B cell (primary cell): ENCODE data around the gene GTF3C4. TPM values are rescaled to one million over a fixed set of nuclear protein-coding genes. Genes with fewer than 3 reads are reported as not detected.
A peak's percentile ranks its signal among the peaks of the same experiment; 100 is the strongest.

ENCODE experiments used
- ATAC-seq: fragments of 200-7000 bp; cut with Tn5 transposase; one replicate; pipeline ENCODE4 v1.10.0; 2021; ENCODE audit warnings: low read depth, mild to moderate bottlenecking, moderate number of reproducible peaks, moderate library complexity
- CTCF ChIA-PET: fragments of 350-600 bp; sonication (Branson Sonifier 250); formaldehyde crosslinking; loops from one replicate; lab custom pipeline; 2021; ENCODE audit warnings: antibody characterized with exemption, inconsistent platforms; lab: Charles Lee
- POLR2A ChIA-PET: fragments of 350-600 bp; sonication (Branson Sonifier 250); formaldehyde crosslinking; loops from one replicate; lab custom pipeline; 2021; ENCODE audit warnings: antibody characterized with exemption; lab: Charles Lee
- DNase-seq: peaks from one replicate; pipeline ENCODE4 v3.0.0; 2013
- H2AFZ ChIP-seq: 2 replicates; pipeline ENCODE4 v1.6.1; 2012; ENCODE audit warnings: mild to moderate bottlenecking, low read depth, low read length; ENCODE audit not compliant: insufficient read depth, poor library complexity, severe bottlenecking
- H3K27ac ChIP-seq, 2 donors: 1 replicate in 1 of 2; 2 replicates in 1 of 2; pipeline ENCODE4 v1.5.1; 2012 to 2013; ENCODE audit warnings: low read length in 2 of 2, mild to moderate bottlenecking in 2 of 2, moderate library complexity in 1 of 2
- H3K27me3 ChIP-seq, 4 experiments: fragments of 200-600 bp in 1 of 4; sonication (generic) in 1 of 4; replicated peaks in 1 of 4; 1 replicate in 2 of 4; 2 replicates in 2 of 4; pipeline versions ENCODE4 v1.6.1 to v1.7.0; 2013 to 2016; ENCODE audit warnings: low read length in 3 of 4, mild to moderate bottlenecking in 2 of 4, mixed read lengths in 1 of 4, moderate library complexity in 1 of 4; ENCODE audit not compliant: insufficient read depth in 4 of 4, control insufficient read depth in 3 of 4; ENCODE audit errors: control extremely low read depth in 1 of 4
- H3K36me3 ChIP-seq, 2 experiments: replicated peaks in 1 of 2; 1 replicate in 1 of 2; 2 replicates in 1 of 2; pipeline versions ENCODE4 v1.6.1 to v1.7.1; 2013; ENCODE audit warnings: low read length in 1 of 2; ENCODE audit not compliant: insufficient read depth in 2 of 2, control insufficient read depth in 1 of 2; ENCODE audit errors: control extremely low read depth in 1 of 2, extremely low read depth in 1 of 2
- H3K4me1 ChIP-seq, 2 donors: fragments of 200-600 bp in 1 of 2; sonication (generic) in 1 of 2; 1 replicate in 1 of 2; 2 replicates in 1 of 2; pipeline versions ENCODE4 v1.5.1 to v1.6.1; 2013 to 2017; ENCODE audit warnings: low read length in 2 of 2; ENCODE audit not compliant: control insufficient read depth in 2 of 2, insufficient read depth in 2 of 2
- H3K4me2 ChIP-seq: replicated peaks from 2 replicates; pipeline ENCODE3; 2012; ENCODE audit warnings: mild to moderate bottlenecking, low read depth, low read length; ENCODE audit not compliant: poor library complexity, severe bottlenecking
- H3K4me3 ChIP-seq, 5 experiments: fragments of 200-600 bp in 1 of 5; sonication (generic) in 1 of 5; 1 replicate in 3 of 5; 2 replicates in 2 of 5; pipeline versions ENCODE4 v1.5.1 to v1.7.0; 2011 to 2016; ENCODE audit warnings: low read length in 4 of 5, mild to moderate bottlenecking in 4 of 5, low read depth in 2 of 5, control low read depth in 1 of 5, moderate library complexity in 1 of 5; ENCODE audit not compliant: insufficient read depth in 1 of 5; ENCODE audit errors: control extremely low read depth in 1 of 5, extremely low read depth in 1 of 5
- H3K79me2 ChIP-seq: fragments of 200-600 bp; sonication (generic); one replicate; pipeline ENCODE4 v1.6.0; 2016; ENCODE audit warnings: low read length; ENCODE audit not compliant: control insufficient read depth, insufficient read depth
- H3K9ac ChIP-seq: fragments of 200-600 bp; sonication (generic); 2 replicates; pipeline ENCODE4 v1.6.1; 2017; ENCODE audit warnings: mild to moderate bottlenecking, low read length, moderate library complexity
- H3K9me3 ChIP-seq, 3 donors: one replicate each; pipeline versions ENCODE4 v1.6.1 to v1.7.1; 2013; ENCODE audit warnings: low read length in 2 of 3; ENCODE audit not compliant: control insufficient read depth in 2 of 3, insufficient read depth in 1 of 3; ENCODE audit errors: control extremely low read depth in 1 of 3
- H4K20me1 ChIP-seq: 2 replicates; pipeline ENCODE4 v1.6.0; 2012; ENCODE audit warnings: mild to moderate bottlenecking, low read length; ENCODE audit not compliant: insufficient read depth, control insufficient read depth, poor library complexity, severe bottlenecking
- H3K27ac Mint-ChIP-seq: one replicate; pipeline ENCODE4 v1.8.0; 2021; ENCODE audit warnings: mixed read lengths
- H3K27me3 Mint-ChIP-seq: one replicate; pipeline ENCODE4 v1.8.0; 2021; ENCODE audit warnings: mixed read lengths
- H3K4me1 Mint-ChIP-seq: one replicate; pipeline ENCODE4 v1.8.0; 2021; ENCODE audit warnings: mixed read lengths
- H3K4me3 Mint-ChIP-seq: one replicate; pipeline ENCODE4 v1.8.0; 2021; ENCODE audit warnings: mixed read lengths
- H3K9me3 Mint-ChIP-seq: one replicate; pipeline ENCODE4 v1.8.0; 2022; ENCODE audit warnings: mixed read lengths; ENCODE audit not compliant: insufficient read depth
- EZH2 ChIP-seq: IDR thresholded peaks from 2 replicates; pipeline ENCODE4 v1.6.1; 2012; ENCODE audit warnings: borderline replicate concordance, low read depth, mild to moderate bottlenecking, moderate library complexity, low read length; ENCODE audit not compliant: insufficient read depth, poor library complexity, severe bottlenecking
- WGBS: methylation state at CpG from one replicate; pipeline ENCODE4 v1.1.5; 2013; ENCODE audit warnings: missing lambda C conversion rate; ENCODE audit not compliant: insufficient coverage; 5-methylcytosine and 5-hydroxymethylcytosine counted together
- intact Hi-C: fragments of 100-400 bp; cut with micrococcal nuclease; formaldehyde crosslinking; loops from one replicate; pipeline ENCODE4 v1.10.0; 2022
- polyA plus RNA-seq: library from polyadenylated mRNA; depleted of rRNA; stranded (reverse); fragments of >200 nt; gene quantifications from 2 replicates; pipeline ENCODE4 v1.2.3, GENCODE V29; 2012
- total RNA-seq, 2 donors: library from RNA; stranded (reverse); fragments of 120-200 nt in 1 of 2; gene quantifications; 1 replicate in 1 of 2; 2 replicates in 1 of 2; pipeline versions ENCODE4 v1.2.3 to v1.2.4, GENCODE V29; 2013 to 2022
- TF ChIP-seq, protein P1 (sequence below): fragments of 200-600 bp; IDR thresholded peaks from one replicate; pipeline ENCODE4 v1.8.0; 2022; ENCODE audit warnings: antibody characterized with exemption, mild to moderate bottlenecking

Gene GTF3C4
- total and polyA plus RNA-seq, 2 donors (not counting 1 experiment from before 2014, with no cell fraction given) = 1.5 to 17.0 TPM

DNA sequence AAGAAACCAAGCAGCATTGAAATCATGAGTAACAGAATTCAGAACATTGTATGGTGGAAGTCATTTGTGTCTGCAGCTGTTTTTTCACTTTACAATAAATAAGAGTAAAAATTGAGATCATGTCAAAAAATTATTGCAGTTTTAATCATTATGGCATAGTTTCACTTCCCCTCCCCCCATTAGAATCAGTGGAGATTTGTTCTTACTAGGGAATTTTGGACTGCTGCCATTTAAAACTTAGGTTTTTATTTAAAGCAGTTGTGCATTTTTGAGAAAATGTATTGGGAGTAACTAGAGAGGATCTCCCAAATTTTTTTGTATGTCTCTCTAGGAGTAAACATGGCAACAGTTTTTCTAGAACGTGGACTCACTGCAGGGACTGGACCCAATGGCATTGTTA lies 20.4 kb downstream of the GTF3C4 start:
- H3K4me2 ChIP-seq = no peak overlapping the region
- TF ChIP-seq EZH2 = no peak
- TF ChIP-seq, protein P1, sequence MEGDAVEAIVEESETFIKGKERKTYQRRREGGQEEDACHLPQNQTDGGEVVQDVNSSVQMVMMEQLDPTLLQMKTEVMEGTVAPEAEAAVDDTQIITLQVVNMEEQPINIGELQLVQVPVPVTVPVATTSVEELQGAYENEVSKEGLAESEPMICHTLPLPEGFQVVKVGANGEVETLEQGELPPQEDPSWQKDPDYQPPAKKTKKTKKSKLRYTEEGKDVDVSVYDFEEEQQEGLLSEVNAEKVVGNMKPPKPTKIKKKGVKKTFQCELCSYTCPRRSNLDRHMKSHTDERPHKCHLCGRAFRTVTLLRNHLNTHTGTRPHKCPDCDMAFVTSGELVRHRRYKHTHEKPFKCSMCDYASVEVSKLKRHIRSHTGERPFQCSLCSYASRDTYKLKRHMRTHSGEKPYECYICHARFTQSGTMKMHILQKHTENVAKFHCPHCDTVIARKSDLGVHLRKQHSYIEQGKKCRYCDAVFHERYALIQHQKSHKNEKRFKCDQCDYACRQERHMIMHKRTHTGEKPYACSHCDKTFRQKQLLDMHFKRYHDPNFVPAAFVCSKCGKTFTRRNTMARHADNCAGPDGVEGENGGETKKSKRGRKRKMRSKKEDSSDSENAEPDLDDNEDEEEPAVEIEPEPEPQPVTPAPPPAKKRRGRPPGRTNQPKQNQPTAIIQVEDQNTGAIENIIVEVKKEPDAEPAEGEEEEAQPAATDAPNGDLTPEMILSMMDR = no peak
- H3K9me3 ChIP-seq = no peaks in the 10 kb centered on the region
- POLR2A ChIA-PET = no interaction called here
- Mint-ChIP-seq H3K4me3 (no peak overlapping the region), H3K27ac (no peak overlapping the region), H3K27me3 (no peaks in the 10 kb centered on the region), H3K4me1 (no peaks in the 10 kb centered on the region), H3K9me3 (no peaks in the 10 kb centered on the region)
- H3K27ac ChIP-seq = no peak overlapping the region
- H3K36me3 ChIP-seq = peaks cover 13 to 47% of the 10 kb centered on the region in 2 experiments
- H3K27me3 ChIP-seq = no peaks in the 10 kb centered on the region
- H2AFZ ChIP-seq = no peak overlapping the region
- intact Hi-C loops = no loop called here
- no peak overlapping the region for H3K4me3 ChIP-seq
- WGBS = no CpG with 5 or more reads among the region's 1 CpG
- DNase-seq (no peak), ATAC-seq (no peak)
- H3K79me2 ChIP-seq = no peaks in the 10 kb centered on the region
- H3K4me1 ChIP-seq = no peaks in the 10 kb centered on the region
- peaks cover 5% of the 10 kb centered on the region for H4K20me1 ChIP-seq
- CTCF ChIA-PET = no interaction called here
- no peak overlapping the region for H3K9ac ChIP-seq

DNA sequence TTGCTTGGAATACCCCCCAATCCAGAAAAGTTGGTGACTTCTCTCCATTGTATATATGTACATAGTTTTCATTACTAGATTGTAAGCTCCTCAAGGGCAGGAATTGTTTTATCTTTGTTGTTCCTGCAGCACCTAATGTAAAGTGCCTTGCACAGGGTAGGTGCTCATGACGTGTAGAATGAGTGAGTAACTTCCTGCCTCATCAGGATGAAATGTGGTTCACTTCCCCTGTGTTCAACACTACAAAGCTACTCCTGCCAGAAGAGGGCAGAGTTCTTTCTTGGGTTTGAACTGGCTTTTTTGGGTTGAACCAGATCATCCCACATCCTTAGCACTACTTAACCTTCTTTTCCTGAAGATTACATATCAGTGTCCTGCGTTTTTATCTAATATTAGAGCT lies 23.9 kb downstream of the GTF3C4 start:
- intact Hi-C loops = loop anchor here (1.0 kb wide), 1 partner anchor 106 kb away; no protein-coding TSS in a partner anchor
- ATAC-seq = no peak
- Histone ChIP-seq H3K4me2 (no peak overlapping the region), H3K27me3 (no peaks in the 10 kb centered on the region), H3K27ac (no peak overlapping the region), H3K9me3 (peaks cover 1 to 23% (median 9%) of the 10 kb centered on the region in 3 donors), H2AFZ (no peak overlapping the region), H3K9ac (no peak overlapping the region), H3K4me3 (no peak overlapping the region), H4K20me1 (no peaks in the 10 kb centered on the region), H3K4me1 (no peaks in the 10 kb centered on the region), H3K36me3 (peaks cover 6 to 14% of the 10 kb centered on the region in 2 experiments), H3K79me2 (no peaks in the 10 kb centered on the region)
- Mint-ChIP-seq H3K27me3 (peaks cover 4% of the 10 kb centered on the region), H3K27ac (no peak overlapping the region), H3K9me3 (peaks cover 16% of the 10 kb centered on the region), H3K4me1 (no peaks in the 10 kb centered on the region), H3K4me3 (no peak overlapping the region)
- peak; percentile 24 for DNase-seq
- CTCF ChIA-PET = interaction anchor here (0.8 to 1.5 kb wide), 4 partner anchors 14 to 104 kb away, joined by 3 to 4 read pairs (median 4); no protein-coding TSS in a partner anchor
- TF ChIP-seq, protein P1 = no peak
- TF ChIP-seq EZH2 = no peak
- WGBS = no CpG with 5 or more reads among the region's 2 CpGs
- POLR2A ChIA-PET = interaction anchor here (1.0 kb wide), 1 partner anchor 14 kb away, joined by 4 read pairs; no protein-coding TSS in a partner anchor
